Stimulated activated CD8-positive, alpha-beta memory T cell treated with anti-CD3 and anti-CD28 coated beads, Interleukin-2, amount 100 ng/mL, for 48 hours (primary cell): ENCODE data around the gene CCDC15.
"Not testable (repeated sequence)": the region's sequence is repeated elsewhere in the genome, so short reads cannot be mapped to it uniquely, and the experiment has no call there.

Experiments
- DNase-seq, 2 donors: peaks; one replicate each; pipeline ENCODE4 v3.0.0-alpha.2; 2020; ENCODE audit warnings: low read depth in 2 of 2

CCDC15 gene

GRCh38 chr11:125081098-125081798, 127.2 kb downstream of the CCDC15 start:
- DNase-seq: no peak

- no peak for DNase-seq
Observed at GRCh38 chr11:125082040-125082439, 128.0 kb downstream of the CCDC15 start.

DNA sequence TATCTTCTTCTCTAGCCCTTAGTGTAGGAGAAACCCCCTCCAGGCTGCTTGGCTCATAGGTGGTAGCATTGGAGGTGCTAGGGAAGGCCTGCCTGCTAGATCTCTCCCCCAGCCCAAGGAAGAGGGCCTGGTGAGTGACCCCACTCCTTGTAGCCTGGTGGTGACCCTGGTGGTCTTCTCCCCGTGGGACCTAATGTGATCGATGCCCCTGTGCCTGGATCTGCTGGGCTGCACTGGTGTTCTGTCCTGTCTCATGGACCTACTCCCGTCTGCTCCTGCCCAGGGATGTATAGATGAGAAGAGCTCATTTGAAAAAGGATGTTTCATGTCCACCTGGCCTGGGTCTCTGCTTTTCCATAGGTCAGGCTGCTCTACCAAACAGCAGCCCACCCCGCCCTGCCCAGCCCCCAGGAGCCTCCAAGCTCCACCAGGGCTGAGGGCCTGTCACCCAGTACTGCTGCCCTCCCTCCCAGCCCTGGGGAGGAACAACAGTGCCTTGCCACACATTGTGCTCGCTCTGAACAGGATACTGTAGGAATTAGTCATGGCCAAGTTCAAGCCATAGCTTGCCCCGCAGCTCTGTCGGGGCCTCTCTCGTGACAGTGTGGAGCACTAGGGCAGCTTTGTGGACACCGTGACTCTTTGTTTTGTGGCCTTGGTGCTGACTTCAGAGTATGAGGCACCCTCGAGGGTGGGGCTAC, 128.8 kb downstream of the CCDC15 start:
- DNase-seq: no peak

GRCh38 chr11:125083312-125084056, 129.5 kb downstream of the CCDC15 start:
- no peak for DNase-seq

DNA sequence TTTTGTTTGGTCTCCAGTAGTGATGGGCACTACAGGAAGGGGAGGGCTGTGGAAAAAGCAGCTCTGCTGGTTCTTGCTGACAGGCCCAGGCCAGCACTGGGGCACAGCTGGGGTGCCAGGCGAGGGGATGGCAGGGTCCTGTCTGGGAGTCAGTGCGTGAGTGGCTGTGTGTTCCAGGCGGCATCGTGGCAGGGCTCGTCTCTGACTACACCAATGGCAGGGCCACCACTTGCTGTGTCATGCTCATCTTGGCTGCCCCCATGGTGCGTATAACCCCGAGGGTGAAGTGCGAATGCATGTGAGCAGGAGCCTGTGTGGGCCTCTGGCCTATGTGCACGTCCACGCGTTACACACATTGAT, 130.0 kb downstream of the CCDC15 start:
- no peak for DNase-seq

DNA sequence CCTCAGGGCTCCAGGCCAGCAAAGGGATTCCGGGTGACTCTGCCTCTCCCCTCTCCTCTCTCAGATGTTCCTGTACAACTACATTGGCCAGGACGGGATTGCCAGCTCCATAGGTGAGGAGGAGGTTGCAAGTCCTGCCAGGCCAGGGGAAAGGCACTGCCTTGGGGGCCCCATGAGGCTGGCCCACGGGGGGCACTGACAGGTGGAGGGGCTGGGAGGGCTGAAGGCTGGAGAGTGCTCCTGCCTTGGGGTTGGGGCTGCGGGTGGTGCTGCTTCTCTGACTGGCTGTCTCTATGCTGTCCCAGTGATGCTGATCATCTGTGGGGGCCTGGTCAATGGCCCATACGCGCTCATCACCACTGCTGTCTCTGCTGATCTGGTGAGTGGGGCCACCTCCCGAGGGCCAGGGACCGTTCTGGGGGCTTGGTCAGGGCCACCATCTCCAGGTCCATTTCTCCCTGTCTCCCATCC, 130.8 kb downstream of the CCDC15 start:
- no peak for DNase-seq

DNA sequence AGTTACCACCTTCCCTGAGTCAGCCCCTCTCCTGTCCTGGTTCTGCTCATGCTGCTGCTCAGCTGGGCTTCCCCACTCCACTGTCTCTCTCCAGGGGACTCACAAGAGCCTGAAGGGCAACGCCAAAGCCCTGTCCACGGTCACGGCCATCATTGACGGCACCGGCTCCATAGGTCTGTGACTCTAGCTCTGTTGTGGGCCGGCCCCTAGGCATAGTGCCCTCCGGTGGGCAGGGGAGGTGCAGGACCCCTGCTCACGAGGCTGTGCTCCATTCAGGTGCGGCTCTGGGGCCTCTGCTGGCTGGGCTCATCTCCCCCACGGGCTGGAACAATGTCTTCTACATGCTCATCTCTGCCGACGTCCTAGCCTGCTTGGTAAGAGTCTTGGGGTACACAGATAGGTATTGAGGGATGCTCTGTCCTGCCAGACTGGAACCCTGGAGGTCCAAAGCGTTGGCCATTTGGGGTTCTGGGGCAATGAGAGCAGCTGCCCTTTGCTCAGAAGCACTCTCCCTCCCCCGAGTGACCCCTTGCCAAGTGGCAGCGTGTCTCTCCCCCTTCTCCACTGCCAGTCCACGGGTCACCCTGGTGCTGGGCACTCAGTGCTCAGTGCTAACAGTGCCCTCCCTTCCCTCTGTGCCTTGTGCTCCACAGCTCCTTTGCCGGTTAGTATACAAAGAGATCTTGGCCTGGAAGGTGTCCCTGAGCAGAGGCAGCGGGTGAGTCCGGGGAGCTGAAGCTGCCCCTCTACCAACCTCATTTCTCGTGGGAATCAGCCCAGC, 131.5 kb downstream of the CCDC15 start:
- DNase-seq: no peak

DNA sequence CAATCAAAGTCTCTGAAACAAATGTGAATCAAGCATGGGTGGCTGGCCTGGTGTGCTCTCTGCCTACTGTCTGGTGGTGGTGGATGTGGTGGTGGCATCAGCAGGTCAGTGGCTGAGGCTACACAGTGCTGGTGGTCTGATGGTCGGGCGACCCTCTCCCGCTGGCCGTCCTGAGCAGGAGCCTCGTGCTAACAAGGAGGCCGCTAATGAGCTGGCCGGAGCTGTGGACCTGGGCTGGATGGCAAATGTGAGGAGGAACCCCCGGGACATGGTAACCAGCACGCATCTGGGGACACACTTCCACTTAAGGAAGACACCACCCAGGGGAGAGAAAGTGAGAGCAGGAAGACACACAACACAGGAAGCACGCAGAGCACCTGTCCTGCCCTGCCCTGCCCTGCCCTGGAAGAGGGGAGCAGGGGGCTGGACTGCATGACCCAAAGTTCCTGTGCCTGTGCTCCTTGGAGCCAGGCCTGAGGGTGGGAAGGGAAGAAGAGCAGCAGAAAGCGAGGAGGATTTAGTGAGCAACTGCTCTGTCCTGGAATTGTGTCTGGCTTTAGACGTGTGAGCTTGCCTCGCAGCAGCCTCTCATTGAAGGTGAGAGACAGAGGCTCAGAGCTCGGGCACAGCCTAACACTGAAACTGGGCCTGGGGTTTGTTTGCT, 132.8 kb downstream of the CCDC15 start:
- DNase-seq: no peak

- no peak for DNase-seq
Observed at GRCh38 chr11:125088123-125088522, 134.1 kb downstream of the CCDC15 start.

DNA sequence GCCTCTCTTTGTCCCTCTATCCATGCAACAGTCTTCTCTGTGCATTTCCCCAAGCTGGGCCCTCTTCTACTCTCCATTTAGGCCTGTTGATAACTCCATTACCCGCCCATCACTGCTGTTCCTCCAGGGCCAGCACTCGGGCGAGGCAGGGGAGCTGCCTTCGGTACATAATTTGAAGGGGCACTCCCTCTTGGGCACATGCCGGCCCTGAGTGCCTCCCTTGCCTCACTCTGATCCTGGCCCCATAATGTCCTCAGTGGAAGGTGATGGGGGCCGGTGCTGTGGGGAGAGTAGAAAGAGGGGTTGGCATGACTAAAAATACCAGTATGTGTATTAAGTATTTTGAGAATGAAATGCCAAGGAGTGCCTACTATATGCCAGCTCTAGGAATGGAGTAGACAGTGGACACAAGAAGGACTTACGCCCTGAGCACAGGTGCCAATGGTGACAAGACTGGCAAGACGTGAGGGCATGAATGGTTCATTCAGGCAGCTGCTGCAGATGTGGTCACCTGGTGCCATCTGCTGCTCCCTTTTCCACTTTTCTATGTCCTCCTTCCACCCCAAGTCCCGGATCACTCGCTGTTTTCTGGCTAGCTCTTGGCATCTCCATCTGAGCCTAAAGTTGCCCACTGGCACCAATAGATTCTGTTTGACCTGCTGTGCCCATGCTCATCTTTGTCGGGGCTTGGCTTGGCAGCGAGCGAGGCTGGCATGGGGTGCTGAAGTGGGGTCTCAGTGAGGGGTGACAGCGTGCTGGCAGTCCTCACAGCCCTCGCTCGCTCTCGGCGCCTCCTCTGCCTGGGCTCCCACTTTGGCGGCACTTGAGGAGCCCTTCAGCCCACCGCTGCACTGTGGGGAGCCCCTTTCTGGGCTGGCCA, 134.8 kb downstream of the CCDC15 start:
- no peak for DNase-seq

DNA sequence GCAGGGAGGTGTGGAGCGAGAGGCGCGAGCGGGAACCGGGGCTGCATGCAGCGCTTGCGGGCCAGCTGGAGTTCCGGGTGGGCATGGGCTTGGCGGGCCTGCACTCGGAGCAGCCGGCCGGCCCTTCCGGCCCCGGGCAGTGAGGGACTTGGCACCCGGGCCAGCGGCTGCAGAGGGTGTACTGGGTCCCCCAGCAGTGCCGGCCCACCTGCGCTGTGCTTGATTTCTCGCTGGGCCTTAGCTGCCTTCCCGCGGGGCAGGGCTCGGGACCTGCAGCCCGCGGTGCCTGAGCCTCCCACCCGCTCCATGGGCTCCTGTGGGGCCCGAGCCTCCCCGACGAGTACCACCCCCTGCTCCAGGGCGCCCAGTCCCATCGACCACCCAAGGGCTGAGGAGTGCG, 135.5 kb downstream of the CCDC15 start:
- DNase-seq: not testable (repeated sequence)

DNA sequence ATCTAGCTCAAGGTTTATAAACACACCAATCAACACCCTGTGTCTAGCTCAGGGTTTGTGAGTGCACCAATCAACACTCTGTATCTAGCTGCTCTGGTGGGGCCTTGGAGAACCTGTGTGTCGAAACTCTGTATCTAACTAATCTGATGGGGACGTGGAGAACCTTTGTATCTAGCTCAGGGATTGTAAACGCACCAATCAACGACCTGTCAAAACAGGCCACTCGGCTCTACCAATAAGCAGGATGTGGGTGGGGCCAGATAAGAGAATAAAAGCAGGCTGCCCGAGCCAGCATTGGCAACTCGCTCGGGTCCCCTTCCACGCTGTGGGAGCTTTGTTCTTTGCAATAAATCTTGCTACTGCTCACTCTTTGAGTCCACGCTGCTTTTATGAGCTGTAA, 136.1 kb downstream of the CCDC15 start:
- not testable (repeated sequence) for DNase-seq

DNA sequence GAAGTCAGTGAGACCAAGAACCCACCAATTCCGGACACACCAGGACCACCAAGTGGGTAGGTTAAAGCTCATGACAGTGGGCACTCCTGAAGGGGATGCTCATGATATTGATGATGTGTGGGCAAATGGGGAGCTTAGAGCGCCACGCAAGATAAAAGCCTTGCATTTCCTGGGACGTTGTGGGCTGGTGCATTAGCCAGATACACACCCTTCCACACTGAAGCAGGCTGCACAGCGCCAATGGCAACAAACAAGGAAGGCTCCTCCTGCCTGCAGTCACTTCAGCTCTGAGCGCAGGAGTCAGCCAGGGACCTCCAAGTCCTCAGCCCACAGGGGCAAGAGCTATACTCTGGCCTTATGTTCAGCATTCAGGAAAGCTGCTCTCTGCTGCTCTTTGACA, 136.8 kb downstream of the CCDC15 start:
- DNase-seq: no peak
